NAMALWA (cell line): ENCODE results near the gene SNX5.
A peak's percentile ranks its signal among the peaks of the same experiment; 100 is the strongest.
"Not testable (repeated sequence)": the region's sequence is repeated elsewhere in the genome, so short reads cannot be mapped to it uniquely, and the experiment has no call there.

Source experiments
- DNase-seq: peaks from one replicate; pipeline ENCODE4 v3.0.0-alpha.2; 2015; ENCODE audit warnings: low spot score

SNX5 gene

GRCh38 chr20:17960400-17960885, 8.2 kb downstream of the SNX5 start:
- not testable (repeated sequence) for DNase-seq

- DNase-seq, result no peak
These were observed 9.4 kb downstream of the SNX5 start for GRCh38 chr20:17959257-17959627.

- DNase-seq, result no peak
These were observed 10.0 kb downstream of the SNX5 start for GRCh38 chr20:17958373-17959256.

- DNase-seq, result no peak
These were observed 10.9 kb downstream of the SNX5 start for GRCh38 chr20:17957505-17958363.

GRCh38 chr20:17956099-17956685, 12.4 kb downstream of the SNX5 start:
- peak; percentile 63 for DNase-seq

GRCh38 chr20:17955302-17955701, 13.3 kb downstream of the SNX5 start:
- no peak for DNase-seq

GRCh38 chr20:17953935-17954334, 14.7 kb downstream of the SNX5 start:
- no peak for DNase-seq

GRCh38 chr20:17952692-17953684, 15.6 kb downstream of the SNX5 start:
- no peak for DNase-seq

GRCh38 chr20:17951323-17951722, 17.3 kb downstream of the SNX5 start:
- DNase-seq, result no peak

GRCh38 chr20:17950670-17951069, 17.9 kb downstream of the SNX5 start:
- DNase-seq, result no peak

GRCh38 chr20:17949899-17950298, 18.7 kb downstream of the SNX5 start:
- no peak for DNase-seq

- DNase-seq, result no peak
These were observed 20.2 kb downstream of the SNX5 start for GRCh38 chr20:17948442-17948841.

- no peak for DNase-seq
These were observed 21.1 kb downstream of the SNX5 start for GRCh38 chr20:17947474-17947815.

GRCh38 chr20:17946572-17947473, 21.8 kb downstream of the SNX5 start:
- DNase-seq, result no peak

- no peak for DNase-seq
These were observed 22.6 kb downstream of the SNX5 start for GRCh38 chr20:17946040-17946439.

GRCh38 chr20:17944854-17945474, 23.6 kb downstream of the SNX5 start:
- DNase-seq, result no peak

GRCh38 chr20:17943343-17943742, 25.3 kb downstream of the SNX5 start:
- peak; percentile 56 for DNase-seq

GRCh38 chr20:17941826-17942196, 26.8 kb downstream of the SNX5 start:
- DNase-seq, result no peak

- DNase-seq, result no peak
These were observed 27.3 kb downstream of the SNX5 start for GRCh38 chr20:17941087-17941825.
